Neuronal stem cell (in vitro differentiated cells): ENCODE results near the gene LPO.

Experiments used
- DNase-seq: peaks from one replicate; pipeline ENCODE4 v3.0.0-alpha.2; 2013; ENCODE audit warnings: low spot score
- H2AFZ ChIP-seq: one replicate; pipeline ENCODE4 v1.6.1; 2013; ENCODE audit warnings: mild to moderate bottlenecking, low read length, inconsistent platforms
- H2AK5ac ChIP-seq: 2 replicates; pipeline ENCODE4 v1.6.1; 2013; ENCODE audit warnings: low read depth, mild to moderate bottlenecking, inconsistent platforms, low read length, moderate library complexity, mixed read lengths
- H2BK120ac ChIP-seq: 2 replicates; pipeline ENCODE4 v1.6.1; 2013; ENCODE audit warnings: low read depth, mild to moderate bottlenecking, inconsistent platforms, low read length, moderate library complexity, mixed read lengths
- H2BK12ac ChIP-seq: one replicate; pipeline ENCODE4 v1.6.1; 2013; ENCODE audit warnings: low read length, inconsistent platforms
- H2BK15ac ChIP-seq: 2 replicates; pipeline ENCODE4 v1.6.1; 2013; ENCODE audit warnings: mild to moderate bottlenecking, low read length, inconsistent platforms, mixed read lengths
- H2BK5ac ChIP-seq: one replicate; pipeline ENCODE4 v1.6.1; 2013; ENCODE audit warnings: inconsistent platforms, mild to moderate bottlenecking, low read length, moderate library complexity
- H3K14ac ChIP-seq: one replicate; pipeline ENCODE4 v1.6.1; 2013; ENCODE audit warnings: low read length, inconsistent platforms
- H3K18ac ChIP-seq: 2 replicates; pipeline ENCODE4 v1.6.1; 2013; ENCODE audit warnings: low read length, inconsistent platforms
- H3K23ac ChIP-seq: 2 replicates; pipeline ENCODE4 v1.6.1; 2013; ENCODE audit warnings: low read depth, mild to moderate bottlenecking, mixed read lengths, low read length, inconsistent platforms; ENCODE audit not compliant: poor library complexity
- H3K27ac ChIP-seq: replicated peaks from 3 replicates; pipeline ENCODE4 v1.5.1; 2013; ENCODE audit warnings: low read length, inconsistent platforms
- H3K27me3 ChIP-seq, 3 experiments: 2 replicates each; pipeline ENCODE4 v1.6.1; 2013; ENCODE audit warnings: low read length in 3 of 3, mild to moderate bottlenecking in 2 of 3, inconsistent platforms in 1 of 3, low read depth in 1 of 3, mixed read lengths in 1 of 3, moderate library complexity in 1 of 3; ENCODE audit not compliant: control insufficient read depth in 3 of 3, insufficient read depth in 3 of 3
- H3K36me3 ChIP-seq, 2 donors: replicated peaks in 1 of 2; 2 replicates each; pipeline ENCODE4 v1.6.1; 2013; ENCODE audit warnings: low read length in 2 of 2; ENCODE audit not compliant: control insufficient read depth in 2 of 2, insufficient read depth in 2 of 2
- H3K4ac ChIP-seq: 2 replicates; pipeline ENCODE4 v1.6.1; 2013; ENCODE audit warnings: inconsistent platforms, mild to moderate bottlenecking, low read length, moderate library complexity
- H3K4me1 ChIP-seq, 2 donors: 1 replicate in 1 of 2; 2 replicates in 1 of 2; pipeline ENCODE4 v1.6.1; 2013; ENCODE audit warnings: low read length in 2 of 2, low read depth in 1 of 2; ENCODE audit not compliant: control insufficient read depth in 2 of 2, insufficient read depth in 1 of 2
- H3K4me2 ChIP-seq: one replicate; pipeline ENCODE4 v1.6.1; 2013; ENCODE audit warnings: mild to moderate bottlenecking, low read length, inconsistent platforms; ENCODE audit not compliant: insufficient read depth, poor library complexity, severe bottlenecking
- H3K4me3 ChIP-seq, 2 donors: 2 replicates each; pipeline ENCODE4 v1.5.1; 2013; ENCODE audit warnings: low read length in 2 of 2, mild to moderate bottlenecking in 2 of 2, inconsistent platforms in 1 of 2, moderate library complexity in 1 of 2
- H3K79me1 ChIP-seq: one replicate; pipeline ENCODE4 v1.6.1; 2013; ENCODE audit warnings: low read depth, mild to moderate bottlenecking, inconsistent platforms, low read length, moderate library complexity
- H3K9ac ChIP-seq: one replicate; pipeline ENCODE4 v1.6.1; 2013; ENCODE audit warnings: mild to moderate bottlenecking, low read depth, low read length, inconsistent platforms; ENCODE audit not compliant: poor library complexity
- H3K9me3 ChIP-seq, 2 donors: replicated peaks in 1 of 2; 2 replicates each; pipeline versions ENCODE3 to v1.6.1; 2013; ENCODE audit warnings: low read length in 2 of 2, mild to moderate bottlenecking in 2 of 2, inconsistent platforms in 1 of 2, low read depth in 1 of 2, mixed read lengths in 1 of 2, moderate library complexity in 1 of 2; ENCODE audit not compliant: control insufficient read depth in 2 of 2, insufficient read depth in 1 of 2
- H4K8ac ChIP-seq: one replicate; pipeline ENCODE4 v1.6.1; 2013; ENCODE audit warnings: low read depth, mild to moderate bottlenecking, inconsistent platforms, low read length, moderate library complexity
- H4K91ac ChIP-seq: one replicate; pipeline ENCODE4 v1.6.1; 2013; ENCODE audit warnings: low read length, low read depth, mild to moderate bottlenecking, inconsistent platforms; ENCODE audit not compliant: poor library complexity
- WGBS, 2 donors: extraction: QIAGEN DNeasy Blood & Tissue Kit; methylation state at CpG; one replicate each; pipeline ENCODE4 v1.1.7; 2013; ENCODE audit warnings: missing lambda C conversion rate in 2 of 2, mixed read lengths in 1 of 2; ENCODE audit not compliant: insufficient read length in 2 of 2, insufficient replicate concordance in 1 of 2; ENCODE audit errors: extremely low coverage in 2 of 2; 5-methylcytosine and 5-hydroxymethylcytosine counted together

The LPO gene

DNA sequence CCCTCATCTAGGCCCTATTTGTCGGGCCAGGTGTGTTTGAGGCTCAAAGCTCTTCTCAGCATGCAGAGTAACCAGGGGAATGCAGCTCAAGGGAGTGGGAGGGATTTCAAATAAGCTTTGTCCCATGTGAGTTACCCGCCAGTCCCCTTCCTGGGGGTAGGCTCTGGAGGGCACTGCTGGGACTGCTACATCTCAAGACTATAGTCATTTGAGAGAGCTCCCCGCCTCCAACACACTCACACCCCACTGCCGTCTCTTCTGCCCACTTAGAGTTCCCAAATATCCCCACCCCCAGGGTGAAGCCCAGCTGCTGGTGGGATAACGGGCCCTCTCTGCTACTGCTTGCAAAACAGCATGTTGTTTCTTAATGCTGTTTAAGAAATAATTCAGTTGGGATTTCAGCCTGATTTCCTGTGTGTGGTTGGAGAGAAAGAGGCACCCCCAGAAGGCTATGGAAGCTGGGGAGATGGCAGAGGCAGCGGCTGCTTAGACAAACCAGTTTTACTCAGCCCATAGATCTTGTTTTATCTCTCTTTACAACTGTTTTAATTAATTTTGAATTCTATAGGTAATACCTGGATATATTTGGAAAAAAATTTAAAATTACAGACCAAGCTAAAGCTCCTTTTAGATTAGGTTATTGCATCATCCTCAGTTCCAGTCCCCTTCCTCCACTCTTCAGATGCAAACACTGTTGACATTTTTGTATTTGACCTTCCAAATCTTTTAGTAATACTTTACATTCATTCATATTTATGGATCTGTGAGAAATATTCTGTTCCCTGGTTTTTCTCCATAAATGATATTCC is 46.4 kb downstream of the LPO start:
- no CpG with 5 or more reads among the region's 6 CpGs for WGBS, 2 donors
- H2BK5ac ChIP-seq: no peak overlapping the region
- H3K14ac ChIP-seq: no peak overlapping the region
- H4K91ac ChIP-seq: no peak overlapping the region
- no peak overlapping the region for H3K9ac ChIP-seq
- no peak overlapping the region for H2AK5ac ChIP-seq
- H3K18ac ChIP-seq: peak overlapping the region; percentile 31
- no peak overlapping the region for H2AFZ ChIP-seq
- no peak for DNase-seq
- no peak overlapping the region for H2BK15ac ChIP-seq
- peaks cover 2% of the 10 kb centered on the region for H3K79me1 ChIP-seq
- no peaks in the 10 kb centered on the region for H3K9me3 ChIP-seq
- H2BK120ac ChIP-seq: no peak overlapping the region
- H3K27me3 ChIP-seq: peaks cover 0 to 22% (median 0%) of the 10 kb centered on the region in 3 experiments
- H3K4me1 ChIP-seq: no peaks in the 10 kb centered on the region
- no peak overlapping the region for H2BK12ac ChIP-seq
- no peak overlapping the region for H3K23ac ChIP-seq
- H3K4ac ChIP-seq: no peak overlapping the region
- no peaks in the 10 kb centered on the region for H3K36me3 ChIP-seq
- H4K8ac ChIP-seq: peak overlapping the region; percentile 76
- H3K27ac ChIP-seq: no peak overlapping the region
- H3K4me3 ChIP-seq: no peak overlapping the region
- no peak overlapping the region for H3K4me2 ChIP-seq

DNA sequence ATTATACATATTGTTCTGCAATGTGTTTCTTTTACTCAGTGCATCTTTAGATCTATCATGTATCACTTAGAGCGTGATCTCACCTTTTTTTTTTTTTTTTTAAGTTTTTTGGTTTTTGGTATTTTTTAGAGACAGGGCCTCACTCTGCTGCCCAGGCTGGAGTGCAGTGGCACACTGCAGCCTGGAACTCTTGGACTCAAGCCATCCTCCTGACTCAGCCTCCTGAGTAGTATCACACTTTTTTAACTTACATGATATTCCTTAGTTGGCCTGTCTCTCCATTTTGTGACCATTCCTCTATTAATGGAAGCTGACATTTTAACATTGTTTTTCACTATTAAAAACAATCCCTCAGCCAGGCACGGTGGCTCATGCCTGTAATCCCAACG is 47.0 kb downstream of the LPO start:
- Histone ChIP-seq H3K4me3 (no peak overlapping the region), H3K18ac (no peak overlapping the region), H2BK15ac (no peak overlapping the region), H3K9ac (no peak overlapping the region), H3K9me3 (no peaks in the 10 kb centered on the region), H3K4ac (no peak overlapping the region), H2BK120ac (no peak overlapping the region), H2BK12ac (no peak overlapping the region), H2AFZ (no peak overlapping the region), H4K91ac (no peak overlapping the region), H2AK5ac (no peak overlapping the region), H3K36me3 (no peaks in the 10 kb centered on the region), H3K79me1 (peaks cover 2% of the 10 kb centered on the region), H3K23ac (no peak overlapping the region), H3K4me2 (no peak overlapping the region), H3K27me3 (peaks cover 0 to 18% (median 0%) of the 10 kb centered on the region in 3 experiments), H3K27ac (no peak overlapping the region), H4K8ac (no peak overlapping the region), H2BK5ac (no peak overlapping the region), H3K4me1 (no peaks in the 10 kb centered on the region), H3K14ac (no peak overlapping the region)
- WGBS, 2 donors: no CpG with 5 or more reads among the region's 3 CpGs
- DNase-seq: no peak

DNA sequence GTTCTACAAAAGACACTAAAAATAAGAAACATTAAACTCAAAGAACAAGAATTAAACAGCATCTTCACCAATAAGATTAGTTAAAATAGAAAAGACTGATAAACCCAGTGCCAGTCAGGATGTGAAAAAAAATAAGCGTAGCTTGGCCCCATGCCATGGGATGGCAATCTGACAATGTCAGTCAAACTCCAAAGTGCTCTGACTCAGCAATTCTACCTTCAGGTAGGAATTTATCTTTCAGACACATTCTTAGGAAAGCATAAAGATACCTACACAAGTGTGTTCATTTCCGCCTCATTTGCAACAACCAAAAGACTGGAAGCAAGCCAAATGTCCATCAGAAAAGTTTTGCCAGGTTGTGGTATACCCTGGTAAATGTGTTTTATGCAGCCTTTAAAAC is 51.5 kb downstream of the LPO start:
- no peaks in the 10 kb centered on the region for H3K4me1 ChIP-seq

DNA sequence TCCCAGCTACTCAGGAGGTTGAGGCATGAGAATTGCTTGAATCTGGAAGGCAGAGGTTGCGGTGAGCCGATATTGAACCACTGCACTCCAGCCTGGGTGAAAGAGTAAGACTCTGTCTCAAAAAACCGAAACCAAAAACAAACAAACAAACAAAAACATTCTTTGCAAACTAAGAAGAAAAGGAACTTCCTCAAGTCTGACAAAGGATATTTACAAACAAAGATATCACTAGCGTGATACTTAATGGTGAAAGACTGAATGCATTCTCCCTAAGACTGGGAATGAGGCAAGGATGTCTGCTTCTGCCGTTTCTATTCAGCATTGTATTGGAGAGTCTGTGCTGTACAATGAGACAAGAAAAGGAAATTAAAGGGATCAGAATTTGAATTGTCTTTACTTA is 52.9 kb downstream of the LPO start:
- no CpG with 5 or more reads among the region's 5 CpGs for WGBS, 2 donors
- Histone ChIP-seq H4K8ac (no peak overlapping the region), H2AK5ac (no peak overlapping the region), H3K4ac (no peak overlapping the region), H3K9me3 (no peaks in the 10 kb centered on the region), H2BK120ac (no peak overlapping the region), H4K91ac (no peak overlapping the region), H2BK15ac (no peak overlapping the region), H3K4me1 (no peaks in the 10 kb centered on the region), H3K14ac (no peak overlapping the region), H3K79me1 (no peaks in the 10 kb centered on the region), H3K4me3 (no peak overlapping the region), H3K36me3 (no peaks in the 10 kb centered on the region), H3K27ac (no peak overlapping the region), H2BK12ac (no peak overlapping the region), H2AFZ (no peak overlapping the region), H3K27me3 (peaks cover 0 to 27% (median 0%) of the 10 kb centered on the region in 3 experiments), H3K18ac (no peak overlapping the region), H2BK5ac (no peak overlapping the region), H3K9ac (no peak overlapping the region), H3K23ac (no peak overlapping the region), H3K4me2 (no peak overlapping the region)
- DNase-seq: no peak

More for the DNA sequence above, 51.5 kb downstream of the LPO start:
- no peak overlapping the region for H2BK15ac ChIP-seq
- no peak overlapping the region for H4K91ac ChIP-seq
- H3K14ac ChIP-seq: no peak overlapping the region
- no CpG with 5 or more reads among the region's 2 CpGs for WGBS, 2 donors
- no peak overlapping the region for H2AFZ ChIP-seq
- no peak overlapping the region for H2BK5ac ChIP-seq
- H3K9me3 ChIP-seq: no peaks in the 10 kb centered on the region
- H3K79me1 ChIP-seq: no peaks in the 10 kb centered on the region
- H2BK12ac ChIP-seq: no peak overlapping the region
- peaks cover 0 to 26% (median 0%) of the 10 kb centered on the region in 3 experiments for H3K27me3 ChIP-seq
- H3K27ac ChIP-seq: no peak overlapping the region
- no peak overlapping the region for H3K4me3 ChIP-seq
- H3K18ac ChIP-seq: no peak overlapping the region
- no peak overlapping the region for H2AK5ac ChIP-seq
- no peak overlapping the region for H3K23ac ChIP-seq
- H2BK120ac ChIP-seq: no peak overlapping the region
- H4K8ac ChIP-seq: no peak overlapping the region
- no peak overlapping the region for H3K9ac ChIP-seq
- no peak overlapping the region for H3K4ac ChIP-seq
- DNase-seq: no peak
- no peaks in the 10 kb centered on the region for H3K36me3 ChIP-seq
- no peak overlapping the region for H3K4me2 ChIP-seq
